ENCODE measurements around the gene GALNT17. TPM values are rescaled to one million over a fixed set of nuclear protein-coding genes. Genes with fewer than 3 reads are reported as not detected.

GALNT17 gene
- total RNA-seq, 1 donor from 2014 or later: 3.9 TPM

DNA sequence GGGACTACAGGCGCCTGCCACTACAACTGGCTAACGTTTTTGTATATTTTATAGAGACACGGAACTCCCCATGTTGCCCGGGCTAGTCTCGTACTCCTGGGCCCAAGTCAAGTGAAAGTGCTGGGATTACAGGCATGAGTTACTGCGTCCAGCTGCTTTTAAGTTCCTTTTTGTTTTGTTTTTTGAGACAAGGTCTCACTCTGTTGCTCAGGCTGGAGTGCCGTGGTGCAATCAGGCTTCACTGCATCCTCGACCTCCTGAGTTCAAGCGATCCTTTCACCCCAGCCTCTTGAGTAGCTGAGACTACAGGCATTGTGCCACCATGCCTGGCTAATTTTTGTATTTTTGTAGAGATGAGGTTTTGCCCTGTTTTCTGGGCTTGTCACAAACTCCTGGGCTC is 155.0 kb downstream of the GALNT17 start:
- DNase-seq (ENCODE audit: low spot score, unreplicated experiment): no peak
- H3K27ac Mint-ChIP-seq: no peak overlapping the region
- no peaks in the 10 kb centered on the region for H3K4me1 Mint-ChIP-seq (ENCODE audit: low read depth)

DNA sequence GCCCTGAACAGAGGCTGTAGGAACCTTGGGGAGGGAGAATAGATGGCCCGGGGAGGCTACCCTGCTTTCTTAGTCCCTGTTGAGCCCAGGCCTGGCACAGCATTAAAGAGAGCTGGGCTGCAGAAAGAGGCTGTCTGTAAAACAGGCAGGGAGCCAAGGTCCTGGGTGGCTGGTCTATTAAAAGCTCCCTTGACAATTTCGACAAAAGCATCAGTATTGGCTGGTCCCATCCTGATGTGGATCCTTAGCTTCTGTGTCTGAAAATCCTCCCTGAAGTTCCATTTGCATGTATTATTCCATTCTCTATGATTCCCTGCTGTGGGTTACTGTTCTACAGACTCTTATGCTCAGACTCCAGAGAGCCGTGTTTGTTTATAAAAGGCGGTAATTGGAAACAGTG is 158.5 kb downstream of the GALNT17 start:
- Mint-ChIP-seq H3K36me3 (ENCODE audit: insufficient read depth) (no peaks in the 10 kb centered on the region), H3K27me3 (peaks cover 3% of the 10 kb centered on the region), H3K9me3 (ENCODE audit: low read depth) (no peaks in the 10 kb centered on the region), H3K27ac (no peak overlapping the region), H3K4me3 (ENCODE audit: low read depth) (no peak overlapping the region), H3K4me1 (ENCODE audit: low read depth) (no peaks in the 10 kb centered on the region)
- TF ChIP-seq, protein P1, sequence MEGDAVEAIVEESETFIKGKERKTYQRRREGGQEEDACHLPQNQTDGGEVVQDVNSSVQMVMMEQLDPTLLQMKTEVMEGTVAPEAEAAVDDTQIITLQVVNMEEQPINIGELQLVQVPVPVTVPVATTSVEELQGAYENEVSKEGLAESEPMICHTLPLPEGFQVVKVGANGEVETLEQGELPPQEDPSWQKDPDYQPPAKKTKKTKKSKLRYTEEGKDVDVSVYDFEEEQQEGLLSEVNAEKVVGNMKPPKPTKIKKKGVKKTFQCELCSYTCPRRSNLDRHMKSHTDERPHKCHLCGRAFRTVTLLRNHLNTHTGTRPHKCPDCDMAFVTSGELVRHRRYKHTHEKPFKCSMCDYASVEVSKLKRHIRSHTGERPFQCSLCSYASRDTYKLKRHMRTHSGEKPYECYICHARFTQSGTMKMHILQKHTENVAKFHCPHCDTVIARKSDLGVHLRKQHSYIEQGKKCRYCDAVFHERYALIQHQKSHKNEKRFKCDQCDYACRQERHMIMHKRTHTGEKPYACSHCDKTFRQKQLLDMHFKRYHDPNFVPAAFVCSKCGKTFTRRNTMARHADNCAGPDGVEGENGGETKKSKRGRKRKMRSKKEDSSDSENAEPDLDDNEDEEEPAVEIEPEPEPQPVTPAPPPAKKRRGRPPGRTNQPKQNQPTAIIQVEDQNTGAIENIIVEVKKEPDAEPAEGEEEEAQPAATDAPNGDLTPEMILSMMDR (IDR thresholded peaks at IDR 0.05; ENCODE audit: unreplicated experiment): no peak
- DNase-seq (ENCODE audit: low spot score, unreplicated experiment): no peak

More for the DNA sequence above, 155.0 kb downstream of the GALNT17 start:
- no peaks in the 10 kb centered on the region for H3K9me3 Mint-ChIP-seq (ENCODE audit: low read depth)
- TF ChIP-seq, protein P1 (IDR thresholded peaks at IDR 0.05; ENCODE audit: unreplicated experiment): no peak
- H3K4me3 Mint-ChIP-seq (ENCODE audit: low read depth): no peak overlapping the region
- H3K36me3 Mint-ChIP-seq (ENCODE audit: insufficient read depth): no peaks in the 10 kb centered on the region
- H3K27me3 Mint-ChIP-seq: peaks cover 7% of the 10 kb centered on the region

DNA sequence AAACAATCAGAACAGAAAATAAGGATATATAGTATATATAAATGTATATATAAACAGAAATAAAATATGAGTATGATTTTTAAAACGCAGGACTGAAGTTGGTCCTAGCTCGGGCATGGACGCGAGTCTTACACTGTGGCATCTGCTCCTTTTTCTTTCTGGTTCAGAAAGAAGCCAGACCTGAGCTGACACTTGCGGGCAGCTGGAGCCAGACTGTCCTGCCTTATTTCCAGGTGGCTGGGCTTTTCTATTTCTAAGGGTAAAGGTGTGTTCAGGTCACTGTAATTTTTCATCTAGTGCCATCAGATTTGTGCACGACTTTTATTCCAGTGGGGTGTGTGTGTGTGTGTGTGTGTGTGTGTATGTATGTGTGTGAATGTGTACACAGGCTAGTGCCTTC is 166.4 kb downstream of the GALNT17 start:
- TF ChIP-seq, protein P1 (IDR thresholded peaks at IDR 0.05; ENCODE audit: unreplicated experiment): no peak

DNA sequence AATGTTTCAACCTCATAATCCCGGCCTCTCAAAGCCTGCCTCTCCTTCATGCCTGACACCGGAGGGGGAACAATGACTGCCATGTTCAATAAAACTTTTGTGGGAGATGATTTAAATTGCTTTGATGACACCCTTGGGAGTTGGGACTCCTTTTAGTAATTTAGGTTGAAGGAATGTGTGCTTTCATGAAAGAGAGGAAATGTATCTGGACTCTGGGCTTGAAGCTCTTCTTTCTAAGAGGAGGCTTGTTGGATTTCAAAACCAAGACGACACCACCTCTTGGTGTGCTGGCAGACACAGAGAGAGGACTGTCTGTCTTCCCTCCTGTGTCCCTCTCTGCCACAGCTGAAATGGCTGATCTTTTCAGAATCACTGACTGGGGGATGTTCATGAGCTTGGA is 168.1 kb downstream of the GALNT17 start:
- Mint-ChIP-seq H3K36me3 (ENCODE audit: insufficient read depth) (no peaks in the 10 kb centered on the region), H3K4me1 (ENCODE audit: low read depth) (peaks cover 9% of the 10 kb centered on the region), H3K4me3 (ENCODE audit: low read depth) (no peak overlapping the region), H3K27me3 (peaks cover 4% of the 10 kb centered on the region), H3K27ac (no peak overlapping the region), H3K9me3 (ENCODE audit: low read depth) (no peaks in the 10 kb centered on the region)
- DNase-seq (ENCODE audit: low spot score, unreplicated experiment): no peak
- TF ChIP-seq, protein P1 (IDR thresholded peaks at IDR 0.05; ENCODE audit: unreplicated experiment): no peak

More for the DNA sequence above, 166.4 kb downstream of the GALNT17 start:
- Mint-ChIP-seq H3K9me3 (ENCODE audit: low read depth) (no peaks in the 10 kb centered on the region), H3K4me1 (ENCODE audit: low read depth) (peaks cover 7% of the 10 kb centered on the region), H3K27me3 (peaks cover 4% of the 10 kb centered on the region), H3K4me3 (ENCODE audit: low read depth) (no peak overlapping the region), H3K27ac (no peak overlapping the region), H3K36me3 (ENCODE audit: insufficient read depth) (no peaks in the 10 kb centered on the region)
- no peak for DNase-seq (ENCODE audit: low spot score, unreplicated experiment)

DNA sequence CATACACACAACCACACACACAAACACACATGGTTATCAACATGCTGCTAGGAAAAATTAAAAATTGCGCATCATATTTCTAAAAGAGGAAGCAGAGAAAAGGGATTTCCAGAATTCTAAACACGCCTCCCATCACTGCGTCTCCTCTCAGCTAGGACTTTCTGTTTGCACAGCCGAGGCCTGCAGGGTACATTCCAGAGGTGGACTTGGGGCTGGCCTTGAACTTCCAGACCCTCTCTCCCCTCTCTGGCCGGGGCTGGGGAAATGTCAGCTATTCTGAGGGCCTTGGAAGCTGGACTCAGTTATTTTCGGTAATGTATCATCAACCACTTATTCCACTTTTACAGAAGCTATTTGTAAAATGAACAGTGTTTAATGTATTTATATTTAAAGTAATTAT is 168.7 kb downstream of the GALNT17 start:
- H3K27ac Mint-ChIP-seq: no peak overlapping the region
- H3K36me3 Mint-ChIP-seq (ENCODE audit: insufficient read depth): no peaks in the 10 kb centered on the region
- H3K4me1 Mint-ChIP-seq (ENCODE audit: low read depth): peaks cover 9% of the 10 kb centered on the region
- no peaks in the 10 kb centered on the region for H3K9me3 Mint-ChIP-seq (ENCODE audit: low read depth)
- no peak overlapping the region for H3K4me3 Mint-ChIP-seq (ENCODE audit: low read depth)
- peaks cover 4% of the 10 kb centered on the region for H3K27me3 Mint-ChIP-seq
- DNase-seq (ENCODE audit: low spot score, unreplicated experiment): no peak
- TF ChIP-seq, protein P1 (IDR thresholded peaks at IDR 0.05; ENCODE audit: unreplicated experiment): no peak

Data from progenitor cell of endocrine pancreas (in vitro differentiated cells).